KOPT-K1 (cell line): ENCODE measurements around the gene WDR59.

Source experiments
- H3K27ac ChIP-seq: fragments of 200-600 bp; sonication (generic); 2 replicates; pipeline ENCODE4 v1.5.1; 2016; ENCODE audit warnings: antibody characterized with exemption, mild to moderate bottlenecking, low read depth, low read length; ENCODE audit not compliant: poor library complexity, severe bottlenecking
- H3K36me3 ChIP-seq: fragments of 200-600 bp; sonication (generic); 2 replicates; pipeline ENCODE4 v1.5.1; 2017; ENCODE audit warnings: antibody characterized with exemption, mild to moderate bottlenecking, low read length, moderate library complexity; ENCODE audit not compliant: insufficient read depth
- H3K9me3 ChIP-seq: fragments of 200-600 bp; sonication (generic); 2 replicates; pipeline ENCODE4 v1.5.1; 2017; ENCODE audit warnings: antibody characterized with exemption, low read length, mild to moderate bottlenecking; ENCODE audit not compliant: insufficient read depth, poor library complexity, severe bottlenecking

The WDR59 gene

DNA sequence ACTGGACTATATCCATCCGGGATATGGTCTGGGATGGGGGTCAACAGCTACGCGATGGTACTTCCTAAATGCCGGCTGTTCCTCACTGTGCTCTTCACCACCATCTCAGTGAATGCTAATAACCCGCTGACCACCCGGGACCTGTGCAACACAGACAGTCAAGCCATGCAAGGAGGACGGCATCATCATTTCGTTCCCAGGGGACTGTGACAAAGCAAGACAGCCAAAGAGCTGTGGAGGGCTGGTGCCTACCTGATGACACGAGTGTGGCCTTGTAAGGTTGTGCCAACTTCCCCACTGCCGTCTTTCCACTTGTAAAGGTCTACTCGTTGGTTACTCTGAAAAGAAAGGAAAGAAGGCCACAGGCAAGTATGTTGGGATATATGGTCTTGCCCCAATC is 33.7 kb downstream of the WDR59 start:
- no peak overlapping the region for H3K27ac ChIP-seq
- no peaks in the 10 kb centered on the region for H3K9me3 ChIP-seq
- peaks cover 84% of the 10 kb centered on the region for H3K36me3 ChIP-seq

DNA sequence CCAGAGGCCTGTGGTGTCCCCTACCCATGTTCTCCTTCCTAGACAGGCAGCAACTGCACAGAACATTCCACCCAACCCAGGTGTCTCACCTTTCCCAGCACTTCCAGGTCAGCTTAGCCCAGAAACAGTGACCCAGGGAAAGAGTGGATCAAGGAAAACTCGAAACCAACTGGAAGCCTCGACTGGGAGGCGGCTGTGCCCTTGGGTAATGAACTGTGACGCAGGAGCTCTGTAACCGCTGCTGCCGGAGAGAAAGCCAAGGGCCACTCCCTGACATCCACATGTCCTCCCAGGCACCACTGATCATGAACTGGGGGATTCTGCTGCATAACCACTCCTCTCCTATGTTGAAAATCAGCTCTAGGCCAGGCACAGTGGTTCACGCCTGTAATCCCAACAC is 34.4 kb downstream of the WDR59 start:
- Histone ChIP-seq H3K36me3 (peaks cover 82% of the 10 kb centered on the region), H3K9me3 (no peaks in the 10 kb centered on the region), H3K27ac (no peak overlapping the region)

DNA sequence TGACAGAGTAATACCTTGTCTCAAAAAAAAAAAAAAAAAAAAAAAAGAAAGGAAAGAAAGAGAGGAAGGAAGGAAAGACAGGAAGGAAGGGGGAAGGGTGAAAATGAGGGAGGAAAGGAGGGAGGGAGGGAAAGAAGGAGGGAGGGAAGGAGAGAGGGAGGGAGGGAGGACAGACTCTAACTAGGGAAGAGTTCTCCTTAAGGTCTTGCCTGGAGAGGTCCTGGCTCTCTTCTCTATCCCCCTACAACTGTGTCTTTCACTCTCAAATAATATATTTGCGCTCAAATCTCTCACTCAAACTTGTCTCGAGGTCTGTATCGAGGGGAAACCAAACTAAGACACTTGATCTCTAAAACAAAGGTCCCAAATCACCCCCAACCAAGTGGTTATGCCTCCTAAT is 35.6 kb downstream of the WDR59 start:
- Histone ChIP-seq H3K27ac (no peak overlapping the region), H3K36me3 (peaks cover 81% of the 10 kb centered on the region), H3K9me3 (no peaks in the 10 kb centered on the region)

DNA sequence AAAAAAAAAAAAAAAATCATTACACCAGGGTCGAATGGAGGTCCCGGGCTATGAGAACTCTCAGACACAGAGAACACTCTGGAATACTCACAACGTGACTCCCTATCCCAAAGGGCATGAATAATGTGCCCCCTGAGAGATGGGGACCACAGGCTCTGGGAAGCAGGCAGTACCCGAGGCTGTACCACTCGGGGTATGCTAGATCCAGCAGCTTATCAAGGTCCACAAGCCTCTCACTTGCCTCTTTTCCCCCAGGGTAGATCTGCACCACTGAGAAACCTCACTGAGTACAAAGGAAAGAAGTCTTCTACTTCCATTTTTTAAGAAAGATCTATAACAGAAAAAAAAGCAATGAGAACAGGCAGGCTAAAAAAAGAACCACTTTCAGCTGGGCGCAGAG is 40.5 kb downstream of the WDR59 start:
- Histone ChIP-seq H3K36me3 (peaks cover 96% of the 10 kb centered on the region), H3K9me3 (no peaks in the 10 kb centered on the region), H3K27ac (no peak overlapping the region)

DNA sequence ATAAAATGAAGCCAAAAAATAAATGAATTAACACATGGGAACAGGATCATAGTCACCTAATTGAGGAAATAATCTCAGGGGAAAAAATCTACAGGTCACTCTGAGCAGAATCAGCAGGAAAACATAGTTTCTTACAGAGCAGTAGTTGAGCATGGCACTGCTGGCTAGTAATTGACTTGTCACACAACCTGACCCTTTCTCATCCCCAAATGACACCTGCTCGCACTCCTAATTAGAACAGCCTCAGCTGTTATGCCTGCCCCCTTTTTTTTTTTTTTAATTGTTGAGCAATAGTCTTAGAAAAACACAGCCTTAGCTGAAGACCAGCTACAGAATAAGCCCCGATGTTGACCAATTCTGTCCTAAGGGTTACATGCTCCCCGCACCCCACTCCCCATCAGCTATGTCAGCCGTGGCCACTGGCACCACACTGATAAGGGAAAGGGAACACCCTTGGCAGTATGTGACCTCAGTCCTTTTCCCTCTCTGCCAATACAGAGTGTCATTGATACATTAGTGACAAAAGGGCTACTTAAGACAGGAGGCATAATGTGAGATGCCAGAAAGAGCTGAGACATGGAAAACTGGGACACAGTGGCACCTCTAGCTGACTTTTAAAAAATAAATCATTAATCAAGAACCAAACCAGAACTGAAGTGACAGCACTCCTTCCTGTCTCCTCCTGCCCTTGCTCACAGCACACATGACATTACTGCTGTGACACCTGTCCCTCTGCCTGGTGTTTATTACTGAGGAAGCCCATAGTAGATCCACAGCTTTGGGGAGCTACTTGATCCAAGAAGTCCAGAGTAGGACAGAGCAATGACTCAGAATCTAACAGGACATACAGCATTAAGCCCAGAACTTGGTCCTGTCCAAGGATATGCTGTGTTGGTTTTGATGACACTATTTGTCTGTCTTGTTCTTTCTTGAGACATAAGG is 41.7 kb downstream of the WDR59 start:
- H3K36me3 ChIP-seq, result peaks cover 96% of the 10 kb centered on the region

DNA sequence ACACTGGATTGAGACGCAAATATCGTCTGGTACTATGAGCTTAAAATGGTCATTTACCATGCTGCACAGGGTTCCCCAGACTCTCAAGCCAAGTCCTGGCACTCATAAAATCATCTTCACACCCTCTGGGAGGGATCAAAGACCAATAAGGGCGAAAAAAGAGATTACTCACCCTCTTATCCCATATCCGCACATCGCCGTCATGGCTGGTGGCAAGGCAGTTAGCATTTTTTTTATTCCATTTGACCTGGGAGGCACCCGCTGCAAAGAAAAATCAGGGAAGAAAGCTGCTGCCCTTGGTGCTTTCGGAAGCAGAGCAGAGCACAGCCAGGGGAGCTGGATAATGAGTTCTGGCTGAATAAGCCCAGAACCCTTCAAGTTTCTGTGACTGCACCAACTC is 42.4 kb downstream of the WDR59 start:
- H3K36me3 ChIP-seq, result peaks cover 96% of the 10 kb centered on the region
- H3K9me3 ChIP-seq, result no peaks in the 10 kb centered on the region
- H3K27ac ChIP-seq, result no peak overlapping the region

More for the DNA sequence above, 41.7 kb downstream of the WDR59 start:
- Histone ChIP-seq H3K9me3 (no peaks in the 10 kb centered on the region), H3K27ac (no peak overlapping the region)

DNA sequence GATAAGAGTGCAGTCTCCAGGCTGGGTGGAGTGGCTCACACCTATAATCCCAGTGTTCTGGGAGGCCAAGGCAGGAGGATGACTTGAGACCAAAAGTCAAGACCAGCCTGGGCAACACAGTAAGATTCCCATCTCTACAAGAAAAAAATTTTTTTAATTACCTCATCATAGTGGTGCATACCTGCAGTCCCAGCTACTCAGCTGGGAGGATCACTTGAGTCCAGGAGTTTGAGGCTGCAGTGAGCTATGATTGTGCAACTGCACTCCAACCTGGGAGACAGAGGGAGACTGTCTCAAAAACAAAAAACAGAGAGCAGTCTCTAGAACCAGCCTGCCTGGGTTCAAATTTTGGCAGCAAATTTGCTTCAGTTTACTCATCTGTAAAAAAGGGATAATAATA is 45.2 kb downstream of the WDR59 start:
- H3K36me3 ChIP-seq, result peaks cover 88% of the 10 kb centered on the region
- no peaks in the 10 kb centered on the region for H3K9me3 ChIP-seq
- no peak overlapping the region for H3K27ac ChIP-seq

DNA sequence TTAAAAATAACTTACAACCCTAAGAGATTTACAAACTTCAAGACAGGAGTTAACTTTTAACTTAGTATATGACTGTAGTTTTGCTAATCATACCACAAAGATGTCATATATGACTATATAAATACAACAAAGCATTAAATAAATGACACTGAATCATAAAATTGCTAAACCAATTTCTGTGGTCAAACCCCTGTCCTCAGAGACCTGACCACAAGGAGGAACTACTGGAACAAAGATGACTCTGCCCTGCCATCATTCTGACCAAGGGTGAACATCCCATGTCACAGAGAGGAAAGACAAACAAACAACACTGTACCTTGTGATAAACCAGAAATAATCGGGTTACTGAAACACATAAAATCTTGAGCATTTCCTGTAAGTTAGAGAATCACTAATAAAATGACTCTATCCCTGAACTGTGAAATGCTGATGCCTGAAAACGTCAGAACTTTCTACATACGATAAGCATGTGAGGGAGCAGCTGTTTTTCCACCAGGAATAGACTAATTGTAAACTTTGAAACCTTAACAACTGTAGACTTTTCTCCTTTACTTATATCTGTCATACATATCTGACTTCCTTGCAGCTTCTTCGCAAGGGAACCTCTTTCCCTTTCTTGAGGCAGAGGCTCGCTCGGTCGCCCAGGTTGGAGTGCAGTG is 47.9 kb downstream of the WDR59 start:
- no peaks in the 10 kb centered on the region for H3K9me3 ChIP-seq
- H3K27ac ChIP-seq, result no peak overlapping the region
- H3K36me3 ChIP-seq, result peaks cover 83% of the 10 kb centered on the region

DNA sequence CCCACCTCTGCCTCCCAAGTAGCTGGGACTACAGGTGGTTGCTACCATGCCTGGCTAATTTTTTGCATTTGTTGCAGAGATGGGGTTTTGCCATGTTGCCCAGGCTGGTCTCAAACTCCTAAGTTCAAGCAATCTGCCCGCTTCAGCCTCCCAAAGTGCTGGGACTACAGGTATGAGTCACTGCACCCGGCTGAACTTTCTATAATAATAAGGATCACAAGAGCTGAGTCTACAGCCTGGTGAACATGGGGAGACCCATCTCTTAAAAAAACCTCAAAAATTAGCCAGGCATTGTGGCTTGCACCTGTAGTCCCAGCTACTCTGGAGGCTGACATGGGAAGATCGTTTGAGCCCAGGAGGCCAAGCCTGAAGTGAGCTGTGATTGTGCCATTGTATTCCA is 53.5 kb downstream of the WDR59 start:
- Histone ChIP-seq H3K27ac (no peak overlapping the region), H3K9me3 (no peaks in the 10 kb centered on the region), H3K36me3 (peaks cover 73% of the 10 kb centered on the region)

DNA sequence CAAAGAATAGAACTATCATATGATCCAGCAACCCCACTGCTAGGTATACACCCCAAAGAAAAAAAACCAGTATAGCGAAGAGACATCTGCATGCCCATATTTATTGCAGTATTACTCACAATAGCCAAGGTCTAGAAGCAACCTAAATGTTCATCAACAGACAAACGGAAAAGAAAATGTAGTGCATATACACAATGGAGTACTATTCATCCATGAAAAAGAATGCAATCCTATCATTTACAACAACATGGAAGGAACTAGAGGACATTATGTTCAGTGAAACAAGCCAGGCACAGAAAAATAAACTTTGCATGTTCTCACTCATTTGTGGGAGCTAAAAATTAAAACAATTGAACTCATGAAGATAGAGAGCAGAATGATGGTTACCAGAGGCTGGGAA is 55.3 kb downstream of the WDR59 start:
- H3K36me3 ChIP-seq, result peaks cover 70% of the 10 kb centered on the region
- no peaks in the 10 kb centered on the region for H3K9me3 ChIP-seq
- H3K27ac ChIP-seq, result no peak overlapping the region

DNA sequence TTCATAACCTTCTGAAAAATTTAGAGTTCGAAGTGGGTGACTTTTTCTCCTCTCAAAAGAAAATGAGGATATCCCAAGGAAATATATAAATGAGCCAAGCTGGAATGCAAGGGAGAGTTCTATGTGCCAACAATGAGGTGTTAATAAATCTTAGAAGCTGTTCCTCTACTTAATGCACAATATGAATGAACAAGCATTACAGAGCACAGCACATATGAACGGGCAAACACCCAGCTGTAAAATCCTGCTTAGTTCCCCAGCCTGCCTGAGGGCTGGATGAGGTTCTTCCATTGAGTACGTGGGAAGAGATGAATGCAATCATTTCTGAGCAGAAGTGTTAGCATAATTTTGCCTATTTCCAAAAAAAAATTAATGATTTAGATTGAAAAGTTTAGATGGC is 58.1 kb downstream of the WDR59 start:
- H3K36me3 ChIP-seq, result peaks cover 74% of the 10 kb centered on the region
- no peaks in the 10 kb centered on the region for H3K9me3 ChIP-seq
- no peak overlapping the region for H3K27ac ChIP-seq

DNA sequence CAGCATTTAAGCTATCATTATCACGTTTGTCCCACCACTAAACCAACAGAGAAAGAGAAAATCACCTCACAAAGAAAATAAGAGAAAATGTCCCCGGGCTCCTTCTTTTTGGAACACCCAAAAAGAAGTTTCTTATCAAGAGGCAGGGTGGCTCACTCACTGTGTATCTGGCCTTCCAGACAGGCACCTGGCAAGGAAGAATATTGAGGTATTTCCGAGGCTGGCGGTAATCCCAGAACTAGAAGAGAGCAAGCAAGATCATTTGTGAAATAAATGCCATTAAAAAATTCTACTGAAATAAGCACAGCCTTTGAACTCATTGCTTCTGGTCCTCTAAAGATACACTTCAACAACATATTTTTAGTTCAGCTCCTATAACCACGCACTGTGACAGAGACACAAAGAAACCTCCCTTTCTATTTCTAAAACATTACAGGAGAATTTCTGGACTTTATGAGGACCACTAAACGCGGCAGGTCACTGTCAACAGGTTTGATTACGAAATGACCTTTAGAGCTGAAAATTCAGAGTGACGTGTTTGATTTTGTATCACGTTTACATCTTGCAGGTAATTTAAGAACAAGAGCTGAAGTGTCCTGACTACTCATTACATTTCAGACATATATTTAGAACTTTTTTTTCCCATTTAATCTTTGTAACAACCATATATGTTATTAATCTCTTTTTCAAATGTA is 61.0 kb downstream of the WDR59 start:
- H3K9me3 ChIP-seq, result no peaks in the 10 kb centered on the region
- H3K27ac ChIP-seq, result no peak overlapping the region
- H3K36me3 ChIP-seq, result peaks cover 76% of the 10 kb centered on the region

DNA sequence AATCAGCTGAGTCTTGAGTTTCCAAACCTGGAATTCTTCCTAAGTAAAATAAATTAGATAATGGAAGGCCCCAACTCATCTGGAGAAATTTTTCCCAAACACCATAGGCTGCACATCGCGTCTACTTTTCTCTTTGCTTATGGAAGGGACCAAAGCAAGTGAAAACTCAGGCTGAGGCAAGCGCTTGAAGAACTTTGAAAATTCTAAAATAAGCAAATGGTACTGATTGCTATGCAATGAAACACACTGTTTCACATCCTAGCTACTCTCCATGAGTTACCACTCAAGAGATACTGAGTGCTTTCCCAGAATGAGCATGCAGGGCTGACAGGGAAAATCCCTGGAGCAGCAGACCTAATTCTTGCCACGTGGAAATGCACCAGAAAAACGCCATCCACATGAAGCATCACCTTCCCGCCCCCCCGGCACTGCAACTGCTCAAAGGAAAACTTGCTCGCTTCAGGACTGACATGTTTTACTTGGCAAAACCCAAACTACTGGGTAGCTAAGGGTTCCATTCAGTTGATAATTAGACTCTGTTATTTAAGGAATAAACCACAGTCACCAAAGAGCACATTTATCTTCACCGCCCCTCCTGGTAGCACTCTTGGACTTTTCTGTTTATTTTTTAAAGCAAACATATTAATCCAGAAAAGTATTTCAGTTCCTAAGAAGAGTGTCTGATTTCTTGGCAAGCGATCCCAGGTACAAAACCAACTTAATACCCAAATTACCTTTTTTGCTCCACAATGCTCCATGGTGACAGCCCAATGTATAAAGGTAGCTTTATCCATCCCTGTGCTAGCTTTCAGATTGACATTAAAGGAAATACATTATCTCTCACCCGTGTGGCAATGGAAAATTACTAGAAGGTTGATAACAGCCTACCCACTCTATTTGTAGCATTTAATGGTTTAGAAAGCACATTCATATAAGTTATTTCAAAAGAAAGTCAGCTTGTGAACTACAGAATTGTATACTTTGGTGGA is 62.5 kb downstream of the WDR59 start:
- Histone ChIP-seq H3K36me3 (peaks cover 81% of the 10 kb centered on the region), H3K9me3 (no peaks in the 10 kb centered on the region), H3K27ac (no peak overlapping the region)

DNA sequence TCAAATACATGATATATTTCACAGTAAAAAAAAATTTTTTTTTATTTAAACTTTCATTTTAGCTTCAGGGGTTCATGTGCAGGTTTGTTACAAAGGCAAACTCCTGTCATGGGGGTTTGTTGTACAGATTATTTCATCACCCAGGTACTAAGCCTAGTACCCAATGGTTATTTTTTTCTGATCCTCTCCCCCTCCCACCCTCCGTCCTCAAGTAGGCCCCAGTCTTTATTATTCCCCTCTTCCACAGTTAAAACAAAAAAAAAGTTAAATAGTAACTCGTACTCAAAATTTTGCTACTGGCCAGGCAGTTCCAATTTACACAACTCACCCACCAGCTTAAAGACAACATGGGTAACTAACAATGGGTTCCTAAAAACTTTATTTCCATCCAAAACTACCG is 63.9 kb downstream of the WDR59 start:
- Histone ChIP-seq H3K9me3 (no peaks in the 10 kb centered on the region), H3K36me3 (peaks cover 82% of the 10 kb centered on the region), H3K27ac (no peak overlapping the region)
